ENCODE data around the gene B9D1. TPM values are rescaled to one million over a fixed set of nuclear protein-coding genes. Genes with fewer than 3 reads are reported as not detected.

Gene B9D1
- total RNA-seq, 2 donors from 2014 or later, result 10.4 to 53.4 TPM

DNA sequence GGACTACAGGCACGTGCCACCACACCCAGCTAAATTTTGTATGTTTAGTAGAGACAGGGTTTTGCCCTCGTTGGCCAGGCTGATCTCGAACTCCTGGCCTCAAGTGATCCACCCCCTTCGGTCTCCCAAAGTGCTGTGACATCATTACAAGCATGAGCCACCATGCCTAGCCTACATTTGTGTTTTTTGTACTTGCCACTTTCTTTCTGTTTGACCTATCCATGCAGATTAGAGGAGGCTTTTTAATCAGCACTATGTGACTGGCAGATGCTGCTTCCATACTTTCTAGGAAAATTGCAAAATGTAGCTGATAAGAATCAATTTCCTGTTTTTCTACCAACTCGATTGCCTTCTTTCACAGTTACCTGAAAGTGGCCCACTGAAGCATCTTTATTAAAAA, 57.3 kb downstream of the B9D1 start:
- ATAC-seq (no peak), DNase-seq (no peak)
- Histone ChIP-seq H3K27me3 (no peaks in the 10 kb centered on the region), H3K4me3 (no peak overlapping the region), H3K9me3 (no peaks in the 10 kb centered on the region), H3K36me3 (replicated peaks in 1 of 2; ENCODE audit: insufficient read depth in 1 of 2, low read depth in 2 of 2) (peaks cover 0 to 3% of the 10 kb centered on the region in 2 donors), H3K27ac (no peak overlapping the region), H3K4me1 (peaks cover 10% of the 10 kb centered on the region)
- intact Hi-C loops (cut with DNase I), result no loop called here
- TF ChIP-seq POLR2A (IDR thresholded peaks at IDR 0.05), result no peak
- TF ChIP-seq, protein P1, sequence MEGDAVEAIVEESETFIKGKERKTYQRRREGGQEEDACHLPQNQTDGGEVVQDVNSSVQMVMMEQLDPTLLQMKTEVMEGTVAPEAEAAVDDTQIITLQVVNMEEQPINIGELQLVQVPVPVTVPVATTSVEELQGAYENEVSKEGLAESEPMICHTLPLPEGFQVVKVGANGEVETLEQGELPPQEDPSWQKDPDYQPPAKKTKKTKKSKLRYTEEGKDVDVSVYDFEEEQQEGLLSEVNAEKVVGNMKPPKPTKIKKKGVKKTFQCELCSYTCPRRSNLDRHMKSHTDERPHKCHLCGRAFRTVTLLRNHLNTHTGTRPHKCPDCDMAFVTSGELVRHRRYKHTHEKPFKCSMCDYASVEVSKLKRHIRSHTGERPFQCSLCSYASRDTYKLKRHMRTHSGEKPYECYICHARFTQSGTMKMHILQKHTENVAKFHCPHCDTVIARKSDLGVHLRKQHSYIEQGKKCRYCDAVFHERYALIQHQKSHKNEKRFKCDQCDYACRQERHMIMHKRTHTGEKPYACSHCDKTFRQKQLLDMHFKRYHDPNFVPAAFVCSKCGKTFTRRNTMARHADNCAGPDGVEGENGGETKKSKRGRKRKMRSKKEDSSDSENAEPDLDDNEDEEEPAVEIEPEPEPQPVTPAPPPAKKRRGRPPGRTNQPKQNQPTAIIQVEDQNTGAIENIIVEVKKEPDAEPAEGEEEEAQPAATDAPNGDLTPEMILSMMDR (IDR thresholded peaks at IDR 0.05), result no peak
- WGBS, 2 donors, result 85 to 91% methylated on average over 5 of the region's 5 CpGs

DNA sequence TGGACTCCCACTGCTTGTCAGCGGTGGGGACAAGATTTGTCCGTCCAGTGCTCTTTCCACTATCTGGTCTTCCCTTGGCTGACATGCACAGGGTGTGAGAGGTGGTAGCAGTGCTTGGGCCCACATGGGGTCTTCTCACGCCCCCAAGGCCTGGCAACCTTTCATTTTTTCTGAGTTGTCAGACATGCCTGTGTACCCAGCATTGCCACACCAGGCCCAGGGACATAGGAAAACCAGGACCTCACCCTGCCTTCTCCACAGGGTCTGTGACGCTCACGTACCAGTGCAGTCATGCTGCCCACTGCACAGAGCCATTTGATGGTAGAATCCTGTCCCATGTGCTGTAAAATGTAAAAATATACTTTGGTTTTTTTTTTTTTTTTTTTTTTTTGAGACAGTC, 57.8 kb downstream of the B9D1 start:
- WGBS, 2 donors, result 90 to 91% methylated on average over 5 of the region's 5 CpGs
- TF ChIP-seq POLR2A (IDR thresholded peaks at IDR 0.05), result no peak
- TF ChIP-seq, protein P1 (IDR thresholded peaks at IDR 0.05), result no peak
- Histone ChIP-seq H3K27me3 (no peaks in the 10 kb centered on the region), H3K4me1 (peaks cover 10% of the 10 kb centered on the region), H3K9me3 (no peaks in the 10 kb centered on the region), H3K4me3 (no peak overlapping the region), H3K27ac (peak overlapping the region in 1 of 4 donors; percentile 38), H3K36me3 (replicated peaks in 1 of 2; ENCODE audit: insufficient read depth in 1 of 2, low read depth in 2 of 2) (no peaks in the 10 kb centered on the region)
- intact Hi-C loops (cut with DNase I), result no loop called here
- ATAC-seq, result no peak
- no peak for DNase-seq

DNA sequence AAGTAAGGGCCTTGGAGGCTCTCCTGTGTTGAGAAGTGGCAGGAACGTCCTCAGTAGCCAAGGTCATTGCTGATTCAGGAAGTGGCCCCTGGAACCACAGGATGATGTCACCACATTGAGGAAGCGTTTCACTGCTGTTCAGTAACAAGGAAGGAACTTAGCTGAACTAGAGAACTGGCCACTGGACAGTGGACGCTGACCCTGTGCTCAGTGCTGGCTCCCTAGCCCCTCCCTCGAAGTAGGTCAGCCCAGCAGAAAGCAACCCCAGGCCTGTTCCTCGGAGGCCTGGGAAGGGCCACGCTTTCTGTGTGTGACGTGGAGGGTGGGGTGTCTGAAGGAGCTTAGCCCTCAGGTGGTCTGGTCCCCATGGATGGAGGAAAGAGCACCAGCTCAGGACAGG, 58.3 kb downstream of the B9D1 start:
- DNase-seq (peak; percentile 31 to 81 (median 43)), ATAC-seq (peak; percentile 71)
- WGBS, 2 donors, result 74 to 80% methylated on average over 5 to 7 of the region's 7 CpGs
- H3K9me3 ChIP-seq, result no peaks in the 10 kb centered on the region
- intact Hi-C loops (cut with DNase I), result no loop called here
- no peak for TF ChIP-seq POLR2A (IDR thresholded peaks at IDR 0.05)
- TF ChIP-seq, protein P1 (IDR thresholded peaks at IDR 0.05), result no peak
- H3K4me3 ChIP-seq, result no peak overlapping the region
- peak overlapping the region in 2 of 4 donors; percentile 38 to 56 for H3K27ac ChIP-seq
- no peaks in the 10 kb centered on the region for H3K27me3 ChIP-seq
- no peaks in the 10 kb centered on the region for H3K36me3 ChIP-seq (replicated peaks in 1 of 2; ENCODE audit: insufficient read depth in 1 of 2, low read depth in 2 of 2)
- peaks cover 10% of the 10 kb centered on the region for H3K4me1 ChIP-seq

DNA sequence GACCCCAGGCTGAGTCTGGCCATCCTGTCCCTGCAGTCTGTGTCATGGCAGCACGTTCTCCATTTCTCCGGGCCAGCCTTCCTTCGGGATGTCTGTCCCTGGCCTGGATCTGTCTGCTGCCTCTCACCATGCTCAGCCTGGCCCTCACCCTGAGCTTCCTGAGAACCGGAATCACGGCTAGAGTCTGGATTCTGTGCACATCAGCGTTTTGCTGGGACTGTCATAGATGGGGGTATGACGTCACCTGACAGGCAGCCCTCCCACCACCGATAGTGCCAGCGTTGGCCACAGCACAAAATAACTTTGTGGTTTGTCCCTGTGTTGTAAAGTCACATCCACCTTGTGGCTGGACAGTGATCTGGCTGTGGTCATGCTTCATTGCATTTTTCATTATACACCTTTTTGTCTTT, 59.2 kb downstream of the B9D1 start:
- Histone ChIP-seq H3K4me3 (no peak overlapping the region), H3K9me3 (no peaks in the 10 kb centered on the region), H3K36me3 (replicated peaks in 1 of 2; ENCODE audit: insufficient read depth in 1 of 2, low read depth in 2 of 2) (no peaks in the 10 kb centered on the region), H3K27ac (no peak overlapping the region), H3K27me3 (no peaks in the 10 kb centered on the region), H3K4me1 (peaks cover 10% of the 10 kb centered on the region)
- WGBS, 2 donors, result 81 to 92% methylated on average over 6 to 9 of the region's 9 CpGs
- TF ChIP-seq, protein P1 (IDR thresholded peaks at IDR 0.05), result no peak
- TF ChIP-seq POLR2A (IDR thresholded peaks at IDR 0.05), result no peak
- intact Hi-C loops (cut with DNase I), result no loop called here
- ATAC-seq (no peak), DNase-seq (no peak)

DNA sequence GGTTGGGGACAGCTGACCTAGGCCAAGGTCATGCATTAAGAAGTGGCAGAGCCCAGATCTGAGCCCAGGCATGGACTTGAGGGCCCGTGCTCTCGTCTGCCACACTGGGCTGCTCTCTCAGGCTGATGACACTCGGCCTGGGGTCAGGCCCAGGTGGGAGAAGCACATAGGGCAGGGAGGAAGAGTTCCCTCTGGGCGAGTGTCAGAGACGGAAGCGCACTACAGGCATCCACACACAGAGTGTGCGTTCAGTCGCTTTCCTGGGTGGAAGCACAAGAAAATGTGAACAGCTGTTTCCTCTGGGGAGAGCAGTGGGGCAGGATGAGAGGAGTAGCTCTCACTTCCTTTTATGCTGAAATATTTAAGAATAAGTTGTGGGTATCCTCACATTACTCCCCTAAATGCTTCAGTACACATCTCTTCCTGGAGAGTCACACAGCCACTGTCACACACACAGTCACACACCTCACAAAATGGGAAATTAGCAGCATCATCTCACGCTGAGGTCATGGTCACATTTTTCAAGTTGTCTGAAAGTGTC, 59.7 kb downstream of the B9D1 start:
- Histone ChIP-seq H3K27ac (no peak overlapping the region), H3K27me3 (no peaks in the 10 kb centered on the region), H3K9me3 (no peaks in the 10 kb centered on the region), H3K4me1 (peaks cover 10% of the 10 kb centered on the region), H3K36me3 (replicated peaks in 1 of 2; ENCODE audit: insufficient read depth in 1 of 2, low read depth in 2 of 2) (no peaks in the 10 kb centered on the region), H3K4me3 (no peak overlapping the region)
- intact Hi-C loops (cut with DNase I), result no loop called here
- DNase-seq (no peak), ATAC-seq (no peak)
- no peak for TF ChIP-seq POLR2A (IDR thresholded peaks at IDR 0.05)
- TF ChIP-seq, protein P1 (IDR thresholded peaks at IDR 0.05), result no peak
- WGBS, 2 donors, result 65 to 82% methylated on average over 9 of the region's 9 CpGs
